CD14-positive monocyte (primary cell): ENCODE results near the gene PIEZO2. TPM values are rescaled to one million over a fixed set of nuclear protein-coding genes. Genes with fewer than 3 reads are reported as not detected.

Source experiments
- DNase-seq, 3 donors: peaks; one replicate each; pipeline ENCODE4 v3.0.0-alpha.2; 2011 to 2022
- H2AFZ ChIP-seq: 2 replicates; pipeline ENCODE4 v1.6.0; 2012; ENCODE audit warnings: mild to moderate bottlenecking, low read depth, low read length, inconsistent platforms; ENCODE audit not compliant: insufficient read depth, poor library complexity, severe bottlenecking
- H3K27ac ChIP-seq, 2 donors: 1 replicate in 1 of 2; 2 replicates in 1 of 2; pipeline ENCODE4 v1.5.1; 2012 to 2013; ENCODE audit warnings: low read length in 2 of 2, control low read depth in 1 of 2, inconsistent platforms in 1 of 2, low read depth in 1 of 2, mild to moderate bottlenecking in 1 of 2
- H3K27me3 ChIP-seq, 2 donors: one replicate each; pipeline versions ENCODE4 v1.6.0 to v1.6.1; 2011 to 2013; ENCODE audit warnings: low read length in 2 of 2; ENCODE audit not compliant: control insufficient read depth in 2 of 2, insufficient read depth in 2 of 2
- H3K36me3 ChIP-seq, 2 donors: replicated peaks in 1 of 2; 1 replicate in 1 of 2; 2 replicates in 1 of 2; pipeline versions ENCODE4 v1.5.1 to v1.6.1; 2012 to 2013; ENCODE audit warnings: low read length in 2 of 2, control low read depth in 1 of 2, inconsistent platforms in 1 of 2, mild to moderate bottlenecking in 1 of 2; ENCODE audit not compliant: insufficient read depth in 2 of 2, control insufficient read depth in 1 of 2
- H3K4me1 ChIP-seq, 2 donors: 1 replicate in 1 of 2; 2 replicates in 1 of 2; pipeline versions ENCODE4 v1.5.1 to v1.6.1; 2012 to 2013; ENCODE audit warnings: low read length in 2 of 2, control low read depth in 1 of 2, inconsistent platforms in 1 of 2, mild to moderate bottlenecking in 1 of 2, moderate library complexity in 1 of 2; ENCODE audit not compliant: insufficient read depth in 2 of 2, control insufficient read depth in 1 of 2
- H3K4me2 ChIP-seq: replicated peaks from 2 replicates; pipeline ENCODE3; 2012; ENCODE audit warnings: low read length, moderate library complexity, mild to moderate bottlenecking; ENCODE audit not compliant: poor library complexity, severe bottlenecking; ENCODE audit errors: extremely low read depth
- H3K4me3 ChIP-seq, 3 experiments: fragments of 200-600 bp in 1 of 3; sonication (generic) in 1 of 3; replicated peaks in 1 of 3; 1 replicate in 2 of 3; 2 replicates in 1 of 3; pipeline ENCODE4 v1.5.1; 2011 to 2013; ENCODE audit warnings: low read length in 3 of 3, mild to moderate bottlenecking in 3 of 3, control low read depth in 2 of 3, low read depth in 2 of 3, inconsistent platforms in 1 of 3, moderate library complexity in 1 of 3
- H3K79me2 ChIP-seq: 2 replicates; pipeline ENCODE4 v1.6.0; 2012; ENCODE audit warnings: mild to moderate bottlenecking, control low read depth, inconsistent platforms, low read length, moderate library complexity; ENCODE audit not compliant: insufficient read depth
- H3K9ac ChIP-seq: 2 replicates; pipeline ENCODE4 v1.6.0; 2017; ENCODE audit warnings: low read length, mild to moderate bottlenecking; ENCODE audit not compliant: insufficient read depth, poor library complexity, severe bottlenecking
- H3K9me3 ChIP-seq, 2 donors: replicated peaks in 1 of 2; 1 replicate in 1 of 2; 2 replicates in 1 of 2; pipeline versions ENCODE4 v1.5.1 to v1.6.1; 2012 to 2013; ENCODE audit warnings: low read length in 2 of 2, control low read depth in 1 of 2; ENCODE audit not compliant: control insufficient read depth in 1 of 2, insufficient read depth in 1 of 2
- H4K20me1 ChIP-seq: 2 replicates; pipeline ENCODE4 v1.6.0; 2012; ENCODE audit warnings: mild to moderate bottlenecking, low read length, control low read depth, moderate library complexity; ENCODE audit not compliant: insufficient read depth
- H3K27ac Mint-ChIP-seq, 7 donors: one replicate each; pipeline ENCODE4 v1.8.0; 2020; ENCODE audit warnings: mild to moderate bottlenecking in 7 of 7, mixed read lengths in 7 of 7, moderate library complexity in 6 of 7, inconsistent platforms in 2 of 7
- H3K27me3 Mint-ChIP-seq, 3 donors: one replicate each; pipeline ENCODE4 v1.8.0; 2021 to 2022; ENCODE audit warnings: low read depth in 3 of 3, mild to moderate bottlenecking in 3 of 3, mixed read lengths in 3 of 3, moderate library complexity in 3 of 3, inconsistent platforms in 1 of 3
- H3K36me3 Mint-ChIP-seq, 2 donors: one replicate each; pipeline ENCODE4 v1.8.0; 2020; ENCODE audit warnings: mixed read lengths in 2 of 2, inconsistent platforms in 1 of 2, mild to moderate bottlenecking in 1 of 2
- H3K4me1 Mint-ChIP-seq: one replicate; pipeline ENCODE4 v1.8.0; 2020; ENCODE audit warnings: mild to moderate bottlenecking, mixed read lengths
- H3K4me3 Mint-ChIP-seq, 2 donors: one replicate each; pipeline ENCODE4 v1.8.0; 2020; ENCODE audit warnings: mild to moderate bottlenecking in 2 of 2, mixed read lengths in 2 of 2, moderate library complexity in 1 of 2
- H3K9me3 Mint-ChIP-seq, 7 donors: one replicate each; pipeline ENCODE4 v1.8.0; 2020 to 2022; ENCODE audit warnings: mixed read lengths in 7 of 7, mild to moderate bottlenecking in 6 of 7, moderate library complexity in 6 of 7, inconsistent platforms in 2 of 7
- CTCF ChIP-seq: fragments of 200-600 bp; IDR thresholded peaks from one replicate; pipeline ENCODE4 v1.8.0; 2022; ENCODE audit warnings: antibody characterized with exemption, mild to moderate bottlenecking
- WGBS: methylation state at CpG from one replicate; pipeline ENCODE4 v1.1.5; 2013; ENCODE audit warnings: missing lambda C conversion rate; ENCODE audit not compliant: insufficient coverage; 5-methylcytosine and 5-hydroxymethylcytosine counted together
- intact Hi-C, 2 donors: fragments of 100-400 bp; cut with micrococcal nuclease; formaldehyde crosslinking; loops; one replicate each; pipeline versions ENCODE4 v1.15.0 to v1.15.1; 2023
- polyA plus RNA-seq, 3 donors: library from polyadenylated mRNA; depleted of rRNA in 1 of 3; unstranded in 2 of 3; stranded (reverse) in 1 of 3; fragments of 300-500 nt in 2 of 3; fragments of >200 nt in 1 of 3; fragmentation: Illumina TruSeq in 2 of 3; gene quantifications; 1 replicate in 2 of 3; 2 replicates in 1 of 3; pipeline ENCODE4 v1.2.3, GENCODE V29; 2012 to 2021

PIEZO2 gene
- polyA plus RNA-seq, 3 donors: not detected

- no peak overlapping the region for H3K27ac ChIP-seq
- WGBS: no CpG with 5 or more reads among the region's 8 CpGs
- H3K36me3 ChIP-seq: no peaks in the 10 kb centered on the region
These were observed 447.2 kb downstream of the PIEZO2 start for GRCh38 chr18:10702206-10702605.

GRCh38 chr18:10690366-10690765 is 459.0 kb downstream of the PIEZO2 start:
- H3K27me3 Mint-ChIP-seq: peaks cover 1 to 5% (median 4%) of the 10 kb centered on the region in 3 donors
- peaks cover 0 to 3% (median 1%) of the 10 kb centered on the region in 7 donors for H3K9me3 Mint-ChIP-seq

More at GRCh38 chr18:10702206-10702605, 447.2 kb downstream of the PIEZO2 start:
- H3K36me3 Mint-ChIP-seq: no peaks in the 10 kb centered on the region
- H3K4me1 Mint-ChIP-seq: no peaks in the 10 kb centered on the region
- no peaks in the 10 kb centered on the region for H4K20me1 ChIP-seq
- no peak overlapping the region for H3K4me3 ChIP-seq
- H3K4me3 Mint-ChIP-seq: no peak overlapping the region
- H3K4me2 ChIP-seq: no peak overlapping the region
- no peak overlapping the region for H3K9ac ChIP-seq
- H3K27me3 ChIP-seq: no peaks in the 10 kb centered on the region
- DNase-seq: no peak
- peaks cover 2 to 5% (median 4%) of the 10 kb centered on the region in 3 donors for H3K27me3 Mint-ChIP-seq
- H3K27ac Mint-ChIP-seq: no peak overlapping the region
- H3K79me2 ChIP-seq: no peaks in the 10 kb centered on the region
- H2AFZ ChIP-seq: no peak overlapping the region
- no peaks in the 10 kb centered on the region for H3K4me1 ChIP-seq
- intact Hi-C loops: no loop called here
- TF ChIP-seq CTCF: no peak
- peaks cover 0 to 2% (median 0%) of the 10 kb centered on the region in 7 donors for H3K9me3 Mint-ChIP-seq
- no peaks in the 10 kb centered on the region for H3K9me3 ChIP-seq

More at GRCh38 chr18:10690366-10690765, 459.0 kb downstream of the PIEZO2 start:
- Histone ChIP-seq H3K79me2 (no peaks in the 10 kb centered on the region), H3K9me3 (no peaks in the 10 kb centered on the region), H4K20me1 (no peaks in the 10 kb centered on the region), H3K4me2 (no peak overlapping the region), H3K4me3 (no peak overlapping the region), H3K9ac (no peak overlapping the region), H2AFZ (no peak overlapping the region), H3K27me3 (no peaks in the 10 kb centered on the region), H3K36me3 (no peaks in the 10 kb centered on the region), H3K27ac (no peak overlapping the region), H3K4me1 (no peaks in the 10 kb centered on the region)
- WGBS: 79% methylated on average over 7 of the region's 7 CpGs
- DNase-seq: no peak
- H3K4me1 Mint-ChIP-seq: no peaks in the 10 kb centered on the region
- no peak for TF ChIP-seq CTCF
- no peak overlapping the region for H3K4me3 Mint-ChIP-seq
- no peaks in the 10 kb centered on the region for H3K36me3 Mint-ChIP-seq
- intact Hi-C loops: no loop called here
- H3K27ac Mint-ChIP-seq: no peak overlapping the region
